Upper lobe of right lung (tissue), 1 donor: ENCODE results near the gene COLEC12. TPM values are rescaled to one million over a fixed set of nuclear protein-coding genes. Genes with fewer than 3 reads are reported as not detected.

ENCODE experiments used
- ATAC-seq: fragments of 200-7000 bp; cut with Tn5 transposase; one replicate; pipeline ENCODE4 v1.9.1; 2020; ENCODE audit warnings: mild to moderate bottlenecking, moderate library complexity
- DNase-seq: peaks from one replicate; pipeline ENCODE4 v3.0.0-alpha.2; 2020
- H3K27ac ChIP-seq: fragments of 200-600 bp; one replicate; pipeline ENCODE4 v1.8.0; 2022
- H3K27me3 ChIP-seq: fragments of 200-600 bp; one replicate; pipeline ENCODE4 v1.8.0; 2022; ENCODE audit warnings: mild to moderate bottlenecking
- H3K36me3 ChIP-seq: fragments of 200-600 bp; one replicate; pipeline ENCODE4 v1.8.0; 2022
- H3K4me1 ChIP-seq: fragments of 200-600 bp; one replicate; pipeline ENCODE4 v1.8.0; 2022
- H3K4me3 ChIP-seq: fragments of 200-600 bp; one replicate; pipeline ENCODE4 v1.8.0; 2022; ENCODE audit warnings: mild to moderate bottlenecking
- H3K9me3 ChIP-seq: fragments of 200-600 bp; one replicate; pipeline ENCODE4 v1.8.0; 2022
- CTCF ChIP-seq: fragments of 200-600 bp; IDR thresholded peaks from one replicate; pipeline ENCODE4 v1.8.0; 2022; ENCODE audit warnings: antibody characterized with exemption
- intact Hi-C: fragments of 100-400 bp; cut with DNase I; formaldehyde crosslinking; loops from one replicate; pipeline ENCODE4 v1.11.0; 2022
- total RNA-seq: library from RNA; stranded (reverse); fragmentation: NEBNext Ultra II Directional; extraction: Animal tissue kit (Norgen Biotek cat#: 25700); gene quantifications from one replicate; pipeline ENCODE4 v1.2.1, GENCODE V29; 2021
- donor health status: DM: no; HTN: yes; CAD: no; lungs with severe emphysema.

COLEC12 gene
- total RNA-seq, 1 donor from 2014 or later = 55.2 TPM

GRCh38 chr18:445055-445454 lies 55.4 kb downstream of the COLEC12 start:
- DNase-seq = no peak
- intact Hi-C loops = no loop called here
- Histone ChIP-seq H3K4me1 (peaks cover 24% of the 10 kb centered on the region), H3K9me3 (no peaks in the 10 kb centered on the region), H3K36me3 (no peaks in the 10 kb centered on the region), H3K4me3 (no peak overlapping the region), H3K27ac (no peak overlapping the region), H3K27me3 (no peaks in the 10 kb centered on the region)
- ATAC-seq = no peak
- no peak for TF ChIP-seq CTCF

GRCh38 chr18:438571-438970 lies 61.9 kb downstream of the COLEC12 start:
- Histone ChIP-seq H3K27ac (no peak overlapping the region), H3K4me3 (no peak overlapping the region), H3K27me3 (no peaks in the 10 kb centered on the region), H3K36me3 (no peaks in the 10 kb centered on the region), H3K4me1 (peaks cover 8% of the 10 kb centered on the region), H3K9me3 (no peaks in the 10 kb centered on the region)
- intact Hi-C loops = no loop called here
- ATAC-seq = no peak
- TF ChIP-seq CTCF = no peak
- no peak for DNase-seq

GRCh38 chr18:435940-436339 lies 64.6 kb downstream of the COLEC12 start:
- no peak overlapping the region for H3K27ac ChIP-seq
- no peaks in the 10 kb centered on the region for H3K36me3 ChIP-seq
- no peak for TF ChIP-seq CTCF
- H3K4me3 ChIP-seq = no peak overlapping the region
- peaks cover 11% of the 10 kb centered on the region for H3K4me1 ChIP-seq
- DNase-seq (no peak), ATAC-seq (no peak)
- H3K27me3 ChIP-seq = no peaks in the 10 kb centered on the region
- H3K9me3 ChIP-seq = no peaks in the 10 kb centered on the region
- intact Hi-C loops = no loop called here

GRCh38 chr18:434410-434809 lies 66.1 kb downstream of the COLEC12 start:
- intact Hi-C loops = no loop called here
- TF ChIP-seq CTCF = no peak
- Histone ChIP-seq H3K27ac (no peak overlapping the region), H3K9me3 (no peaks in the 10 kb centered on the region), H3K4me1 (peaks cover 11% of the 10 kb centered on the region), H3K4me3 (no peak overlapping the region), H3K27me3 (no peaks in the 10 kb centered on the region), H3K36me3 (no peaks in the 10 kb centered on the region)
- ATAC-seq = no peak
- DNase-seq = no peak

GRCh38 chr18:433960-434359 lies 66.5 kb downstream of the COLEC12 start:
- no peak overlapping the region for H3K4me3 ChIP-seq
- DNase-seq = no peak
- no peak for TF ChIP-seq CTCF
- no peaks in the 10 kb centered on the region for H3K36me3 ChIP-seq
- H3K9me3 ChIP-seq = no peaks in the 10 kb centered on the region
- intact Hi-C loops = no loop called here
- H3K4me1 ChIP-seq = peaks cover 11% of the 10 kb centered on the region
- no peak for ATAC-seq
- H3K27me3 ChIP-seq = no peaks in the 10 kb centered on the region
- H3K27ac ChIP-seq = no peak overlapping the region

- no peaks in the 10 kb centered on the region for H3K27me3 ChIP-seq
- intact Hi-C loops = no loop called here
- H3K4me3 ChIP-seq = no peak overlapping the region
- DNase-seq (no peak), ATAC-seq (no peak)
- H3K27ac ChIP-seq = no peak overlapping the region
- peaks cover 11% of the 10 kb centered on the region for H3K4me1 ChIP-seq
- no peaks in the 10 kb centered on the region for H3K36me3 ChIP-seq
- no peak for TF ChIP-seq CTCF
- H3K9me3 ChIP-seq = no peaks in the 10 kb centered on the region
Measured at GRCh38 chr18:433298-433697, 67.2 kb downstream of the COLEC12 start.
